Measurements from ENCODE around the gene MRGPRX2. TPM values are rescaled to one million over a fixed set of nuclear protein-coding genes. Genes with fewer than 3 reads are reported as not detected.

Gene MRGPRX2
- total RNA-seq, 2 donors from 2014 or later = not detected

GRCh38 chr11:19050281-19050680 is 10.2 kb downstream of the MRGPRX2 start:
- Histone ChIP-seq H3K36me3 (ENCODE audit: control insufficient read depth, insufficient read depth, low read length) (no peaks in the 10 kb centered on the region), H3K9me3 (ENCODE audit: control insufficient read depth, low read length) (no peaks in the 10 kb centered on the region), H3K9ac (ENCODE audit: extremely low read depth, low read length, poor library complexity, severe bottlenecking) (no peak overlapping the region), H3K27me3 (ENCODE audit: control insufficient read depth, insufficient read depth, low read length, poor library complexity, severe bottlenecking) (no peaks in the 10 kb centered on the region), H3K27ac (ENCODE audit: low read depth, low read length) (no peak overlapping the region), H3K4me1 (ENCODE audit: control insufficient read depth, insufficient read depth, low read length) (no peaks in the 10 kb centered on the region), H3K4me3 (ENCODE audit: low read length) (no peak overlapping the region)
- H3K27ac Mint-ChIP-seq = no peak overlapping the region
- 88 to 100% methylated on average over 2 of the region's 2 CpGs for WGBS, 2 experiments (ENCODE audit: insufficient coverage in 1 of 2, insufficient read length in 1 of 2)
- H3K4me3 Mint-ChIP-seq = no peak overlapping the region
- H3K27me3 Mint-ChIP-seq (ENCODE audit: insufficient read depth) = peaks cover 8% of the 10 kb centered on the region
- H3K9me3 Mint-ChIP-seq = peaks cover 7% of the 10 kb centered on the region
- no peak for DNase-seq
- no peaks in the 10 kb centered on the region for H3K4me1 Mint-ChIP-seq
- H3K36me3 Mint-ChIP-seq (ENCODE audit: low read depth) = no peaks in the 10 kb centered on the region
- TF ChIP-seq CTCF (conservative IDR thresholded peaks at IDR 0.05) = no peak

- Histone ChIP-seq H3K27me3 (ENCODE audit: control insufficient read depth, insufficient read depth, low read length, poor library complexity, severe bottlenecking) (peaks cover under 1% of the 10 kb centered on the region), H3K36me3 (ENCODE audit: control insufficient read depth, insufficient read depth, low read length) (no peaks in the 10 kb centered on the region), H3K27ac (ENCODE audit: low read depth, low read length) (no peak overlapping the region), H3K4me1 (ENCODE audit: control insufficient read depth, insufficient read depth, low read length) (no peaks in the 10 kb centered on the region), H3K9me3 (ENCODE audit: control insufficient read depth, low read length) (peaks cover 2% of the 10 kb centered on the region), H3K9ac (ENCODE audit: extremely low read depth, low read length, poor library complexity, severe bottlenecking) (no peak overlapping the region), H3K4me3 (ENCODE audit: low read length) (no peak overlapping the region)
- no peak overlapping the region for H3K27ac Mint-ChIP-seq
- no peaks in the 10 kb centered on the region for H3K36me3 Mint-ChIP-seq (ENCODE audit: low read depth)
- peaks cover 7% of the 10 kb centered on the region for H3K9me3 Mint-ChIP-seq
- peaks cover 12% of the 10 kb centered on the region for H3K27me3 Mint-ChIP-seq (ENCODE audit: insufficient read depth)
- WGBS, 2 experiments (ENCODE audit: insufficient coverage in 1 of 2, insufficient read length in 1 of 2) = 60 to 80% methylated on average over 1 of the region's 1 CpG
- no peak for TF ChIP-seq CTCF (conservative IDR thresholded peaks at IDR 0.05)
- H3K4me3 Mint-ChIP-seq = no peak overlapping the region
- H3K4me1 Mint-ChIP-seq = no peaks in the 10 kb centered on the region
- no peak for DNase-seq
These were observed 11.2 kb downstream of the MRGPRX2 start for GRCh38 chr11:19049351-19049750.

GRCh38 chr11:19040051-19040450 is 20.5 kb downstream of the MRGPRX2 start:
- no peak for TF ChIP-seq CTCF (conservative IDR thresholded peaks at IDR 0.05)
- DNase-seq = no peak
- Histone ChIP-seq H3K9ac (ENCODE audit: extremely low read depth, low read length, poor library complexity, severe bottlenecking) (no peak overlapping the region), H3K9me3 (ENCODE audit: control insufficient read depth, low read length) (peaks cover 4% of the 10 kb centered on the region), H3K27ac (ENCODE audit: low read depth, low read length) (no peak overlapping the region), H3K27me3 (ENCODE audit: control insufficient read depth, insufficient read depth, low read length, poor library complexity, severe bottlenecking) (peaks cover 65% of the 10 kb centered on the region), H3K4me3 (ENCODE audit: low read length) (no peak overlapping the region), H3K4me1 (ENCODE audit: control insufficient read depth, insufficient read depth, low read length) (no peaks in the 10 kb centered on the region), H3K36me3 (ENCODE audit: control insufficient read depth, insufficient read depth, low read length) (no peaks in the 10 kb centered on the region)
- no peaks in the 10 kb centered on the region for H3K4me1 Mint-ChIP-seq
- no peak overlapping the region for H3K27ac Mint-ChIP-seq
- peaks cover 49% of the 10 kb centered on the region for H3K27me3 Mint-ChIP-seq (ENCODE audit: insufficient read depth)
- 88 to 94% methylated on average over 6 to 10 of the region's 10 CpGs for WGBS, 2 experiments (ENCODE audit: insufficient coverage in 1 of 2, insufficient read length in 1 of 2)
- H3K4me3 Mint-ChIP-seq = no peak overlapping the region
- H3K9me3 Mint-ChIP-seq = no peaks in the 10 kb centered on the region
- no peaks in the 10 kb centered on the region for H3K36me3 Mint-ChIP-seq (ENCODE audit: low read depth)

Data from endodermal cell (in vitro differentiated cells).